Measurements from ENCODE around the gene BEAN1.

The BEAN1 gene

GRCh38 chr16:66426112-66427035 lies 721 bp upstream of the BEAN1 start:
- peak overlapping the region; percentile 21 for H3K4me3 ChIP-seq (ENCODE audit: low read depth, low read length)
- in situ Hi-C loops (cut with HindIII; ENCODE audit: low sequenced_read_pairs): no loop called here
- no peak for TF ChIP-seq CTCF (IDR thresholded peaks at IDR 0.05; ENCODE audit: low read depth, low read length)
- no peak for DNase-seq (ENCODE audit: low read depth, low spot score)

- in situ Hi-C loops (cut with HindIII; ENCODE audit: low sequenced_read_pairs): no loop called here
- DNase-seq (ENCODE audit: low read depth, low spot score): no peak
- no peak for TF ChIP-seq CTCF (IDR thresholded peaks at IDR 0.05; ENCODE audit: low read depth, low read length)
- H3K4me3 ChIP-seq (ENCODE audit: low read depth, low read length): peak overlapping the region; percentile 21
These were observed 981 bp downstream of the BEAN1 start for GRCh38 chr16:66427871-66428681.

- no peak for TF ChIP-seq CTCF (IDR thresholded peaks at IDR 0.05; ENCODE audit: low read depth, low read length)
- DNase-seq (ENCODE audit: low read depth, low spot score): no peak
- in situ Hi-C loops (cut with HindIII; ENCODE audit: low sequenced_read_pairs): no loop called here
- H3K4me3 ChIP-seq (ENCODE audit: low read depth, low read length): no peak overlapping the region
These were observed 1.7 kb downstream of the BEAN1 start for GRCh38 chr16:66428682-66429251.

GRCh38 chr16:66429290-66429962 lies 2.3 kb downstream of the BEAN1 start:
- TF ChIP-seq CTCF (IDR thresholded peaks at IDR 0.05; ENCODE audit: low read depth, low read length): peak; percentile 16
- H3K4me3 ChIP-seq (ENCODE audit: low read depth, low read length): no peak overlapping the region
- in situ Hi-C loops (cut with HindIII; ENCODE audit: low sequenced_read_pairs): no loop called here
- no peak for DNase-seq (ENCODE audit: low read depth, low spot score)

GRCh38 chr16:66430214-66430613 lies 3.1 kb downstream of the BEAN1 start:
- H3K4me3 ChIP-seq (ENCODE audit: low read depth, low read length): no peak overlapping the region
- no peak for TF ChIP-seq CTCF (IDR thresholded peaks at IDR 0.05; ENCODE audit: low read depth, low read length)
- no peak for DNase-seq (ENCODE audit: low read depth, low spot score)
- in situ Hi-C loops (cut with HindIII; ENCODE audit: low sequenced_read_pairs): no loop called here

- in situ Hi-C loops (cut with HindIII; ENCODE audit: low sequenced_read_pairs): no loop called here
- no peak for DNase-seq (ENCODE audit: low read depth, low spot score)
- no peak overlapping the region for H3K4me3 ChIP-seq (ENCODE audit: low read depth, low read length)
- no peak for TF ChIP-seq CTCF (IDR thresholded peaks at IDR 0.05; ENCODE audit: low read depth, low read length)
These were observed 4.7 kb downstream of the BEAN1 start for GRCh38 chr16:66431760-66432159.
